IMR-90 (cell line): ENCODE measurements around the gene MAN2A1. TPM values are rescaled to one million over a fixed set of nuclear protein-coding genes. Genes with fewer than 3 reads are reported as not detected.

ENCODE experiments used
- ATAC-seq: fragments of 200-7000 bp; cut with Tn5 transposase; 2 replicates; pipeline ENCODE4 v1.9.1; 2020; ENCODE audit warnings: low read depth, mild to moderate bottlenecking, moderate library complexity
- BruUV-seq: library from RNA; stranded (reverse); fragments of 400-500 nt; replicated peaks from 2 replicates; lab custom pipeline; 2021; lab: Mats Ljungman, UMichigan
- CTCF ChIA-PET: fragments of 300-600 bp; formaldehyde crosslinking; extraction: SDS; loops from one replicate; lab custom pipeline; 2021; ENCODE audit warnings: antibody characterized with exemption; lab: Yijun Ruan, JAX
- POLR2A ChIA-PET: fragments of 300-600 bp; sonication (Branson Sonifier 250); formaldehyde crosslinking; loops from one replicate; lab custom pipeline; 2022; ENCODE audit warnings: antibody characterized with exemption; ENCODE audit not compliant: unreplicated experiment; lab: Charles Lee
- DNase-seq: peaks from one replicate; pipeline ENCODE4 v3.0.0; 2013
- H2AFZ ChIP-seq: replicated peaks from 2 replicates; pipeline ENCODE3; 2013; ENCODE audit warnings: low read length, mild to moderate bottlenecking; ENCODE audit not compliant: poor library complexity
- H2AK5ac ChIP-seq: 2 replicates; pipeline ENCODE4 v1.6.1; 2013; ENCODE audit warnings: low read depth, low read length, inconsistent platforms
- H2AK9ac ChIP-seq: replicated peaks from 2 replicates; pipeline ENCODE3; 2013; ENCODE audit warnings: mild to moderate bottlenecking, low read depth, low read length, moderate library complexity; ENCODE audit not compliant: poor library complexity
- H2BK120ac ChIP-seq: 2 replicates; pipeline ENCODE4 v1.6.1; 2013; ENCODE audit warnings: low read depth, low read length, inconsistent platforms
- H2BK15ac ChIP-seq: 3 replicates; pipeline ENCODE4 v1.6.1; 2013; ENCODE audit warnings: low read depth, low read length, inconsistent platforms
- H2BK20ac ChIP-seq: 2 replicates; pipeline ENCODE4 v1.6.1; 2013; ENCODE audit warnings: low read depth, mild to moderate bottlenecking, inconsistent platforms, low read length, moderate library complexity
- H2BK5ac ChIP-seq: 2 replicates; pipeline ENCODE4 v1.6.1; 2013; ENCODE audit warnings: mild to moderate bottlenecking, low read depth, low read length, inconsistent platforms; ENCODE audit not compliant: poor library complexity, severe bottlenecking
- H3K14ac ChIP-seq: replicated peaks from 2 replicates; pipeline ENCODE4 v1.6.1; 2013; ENCODE audit warnings: low read depth, low read length, inconsistent platforms
- H3K18ac ChIP-seq: 2 replicates; pipeline ENCODE4 v1.6.1; 2013; ENCODE audit warnings: low read depth, low read length, control low read depth
- H3K23ac ChIP-seq: 2 replicates; pipeline ENCODE4 v1.6.1; 2013; ENCODE audit warnings: low read depth, low read length, inconsistent platforms
- H3K27ac ChIP-seq: 2 replicates; pipeline ENCODE4 v1.5.1; 2013; ENCODE audit warnings: mild to moderate bottlenecking, control low read depth, low read length; ENCODE audit not compliant: insufficient read depth
- H3K27me3 ChIP-seq: 2 replicates; pipeline ENCODE4 v1.6.1; 2013; ENCODE audit warnings: low read length; ENCODE audit not compliant: control insufficient read depth, insufficient read depth
- H3K36me3 ChIP-seq: 2 replicates; pipeline ENCODE4 v1.6.1; 2013; ENCODE audit warnings: low read length, mixed read lengths; ENCODE audit not compliant: control insufficient read depth, insufficient read depth
- H3K4ac ChIP-seq: 2 replicates; pipeline ENCODE4 v1.6.1; 2013; ENCODE audit warnings: low read depth, low read length, inconsistent platforms
- H3K4me1 ChIP-seq: 2 replicates; pipeline ENCODE4 v1.6.1; 2013; ENCODE audit warnings: low read length, mixed read lengths; ENCODE audit not compliant: control insufficient read depth, insufficient read depth
- H3K4me2 ChIP-seq: 2 replicates; pipeline ENCODE4 v1.6.1; 2013; ENCODE audit warnings: low read depth, mild to moderate bottlenecking, control low read depth, low read length, moderate library complexity
- H3K4me3 ChIP-seq: 2 replicates; pipeline ENCODE4 v1.5.1; 2013; ENCODE audit warnings: low read depth, mild to moderate bottlenecking, control low read depth, low read length, moderate library complexity; ENCODE audit not compliant: insufficient read depth
- H3K56ac ChIP-seq: 2 replicates; pipeline ENCODE4 v1.6.1; 2013; ENCODE audit warnings: low read length, inconsistent platforms; ENCODE audit not compliant: insufficient read depth; ENCODE audit errors: extremely low read depth
- H3K79me1 ChIP-seq, 2 experiments: 2 replicates each; pipeline ENCODE4 v1.6.1; 2013; ENCODE audit warnings: low read length in 2 of 2, inconsistent platforms in 1 of 2, low read depth in 1 of 2
- H3K9ac ChIP-seq: 2 replicates; pipeline ENCODE4 v1.6.1; 2013; ENCODE audit warnings: low read depth, low read length, control low read depth
- H3K9me1 ChIP-seq: 2 replicates; pipeline ENCODE4 v1.6.1; 2013; ENCODE audit warnings: low read length, inconsistent platforms; ENCODE audit not compliant: insufficient read depth
- H3K9me3 ChIP-seq: 2 replicates; pipeline ENCODE4 v1.6.1; 2013; ENCODE audit warnings: low read length; ENCODE audit not compliant: control insufficient read depth, insufficient read depth
- H4K20me1 ChIP-seq: 2 replicates; pipeline ENCODE4 v1.6.1; 2013; ENCODE audit warnings: low read length, inconsistent platforms; ENCODE audit not compliant: insufficient read depth
- H4K5ac ChIP-seq: 2 replicates; pipeline ENCODE4 v1.6.1; 2013; ENCODE audit warnings: mild to moderate bottlenecking, low read depth, low read length, control low read depth
- H4K8ac ChIP-seq, 2 experiments: 2 replicates each; pipeline ENCODE4 v1.6.1; 2013; ENCODE audit warnings: low read depth in 2 of 2, low read length in 2 of 2, control low read depth in 1 of 2, inconsistent platforms in 1 of 2
- H4K91ac ChIP-seq: 2 replicates; pipeline ENCODE4 v1.6.1; 2013; ENCODE audit warnings: low read depth, low read length, inconsistent platforms; ENCODE audit not compliant: insufficient read depth
- BHLHE40 ChIP-seq: fragments of 150-350 bp; IDR thresholded peaks from 2 replicates; pipeline ENCODE4 v1.6.1; 2016; ENCODE audit warnings: mild to moderate bottlenecking, low read depth, low read length
- CEBPB ChIP-seq: IDR thresholded peaks from 2 replicates; pipeline ENCODE4 v1.6.1; 2012; ENCODE audit warnings: low read depth, low read length, improper control_type of control experiment
- CHD1 ChIP-seq: IDR thresholded peaks from 2 replicates; pipeline ENCODE4 v1.6.1; 2012; ENCODE audit warnings: low read depth, low read length, improper control_type of control experiment
- CTCF ChIP-seq: conservative IDR thresholded peaks from 2 replicates; pipeline ENCODE4 v1.5.1; 2012; ENCODE audit warnings: mild to moderate bottlenecking, low read depth, low read length, improper control_type of control experiment
- ELK1 ChIP-seq: fragments of 150-350 bp; IDR thresholded peaks from 2 replicates; pipeline ENCODE4 v1.6.1; 2016; ENCODE audit warnings: low read depth, mild to moderate bottlenecking, low read length, moderate library complexity, borderline replicate concordance
- FOS ChIP-seq: fragments of 150-350 bp; IDR thresholded peaks from 2 replicates; pipeline ENCODE4 v1.6.1; 2016; ENCODE audit warnings: low read depth, low read length
- MAFK ChIP-seq: IDR thresholded peaks from 2 replicates; pipeline ENCODE4 v1.6.1; 2012; ENCODE audit warnings: low read depth, low read length, improper control_type of control experiment
- MAZ ChIP-seq: IDR thresholded peaks from 2 replicates; pipeline ENCODE4 v1.6.1; 2012; ENCODE audit warnings: low read depth, mild to moderate bottlenecking, low read length, improper control_type of control experiment, moderate library complexity, borderline replicate concordance
- POLR2A ChIP-seq: IDR thresholded peaks from 2 replicates; pipeline ENCODE4 v1.6.1; 2012; ENCODE audit warnings: mild to moderate bottlenecking, low read depth, low read length
- RAD21 ChIP-seq: IDR thresholded peaks from 2 replicates; pipeline ENCODE4 v1.6.1; 2012; ENCODE audit warnings: low read length, improper control_type of control experiment
- RCOR1 ChIP-seq: IDR thresholded peaks from 2 replicates; pipeline ENCODE4 v1.6.1; 2012; ENCODE audit warnings: mild to moderate bottlenecking, low read length, improper control_type of control experiment; ENCODE audit not compliant: insufficient replicate concordance
- SMC3 ChIP-seq: fragments of 150-350 bp; IDR thresholded peaks from 2 replicates; pipeline ENCODE4 v1.6.1; 2016; ENCODE audit warnings: low read depth, mild to moderate bottlenecking, antibody characterized with exemption, low read length, moderate library complexity
- USF2 ChIP-seq: fragments of 150-350 bp; IDR thresholded peaks from 2 replicates; pipeline ENCODE4 v1.6.1; 2017; ENCODE audit warnings: mild to moderate bottlenecking, antibody characterized with exemption, low read length, low read depth
- WGBS, 2 experiments: methylation state at CpG; one replicate each; pipeline versions ENCODE4 v1.1.5 to v1.1.7; 2013; ENCODE audit warnings: missing lambda C conversion rate in 2 of 2; ENCODE audit not compliant: insufficient read length in 1 of 2; ENCODE audit errors: extremely low coverage in 2 of 2; 5-methylcytosine and 5-hydroxymethylcytosine counted together
- dilution Hi-C: fragments of 300-500 bp; cut with HindIII; formaldehyde crosslinking; loops from one replicate; pipeline ENCODE4 v1.14.3; 2018; ENCODE audit warnings: low sequenced_read_pairs; ENCODE audit not compliant: unreplicated experiment
- in situ Hi-C: fragments of 300-500 bp; cut with MboI; formaldehyde crosslinking; loops from 3 replicates; pipeline ENCODE4 v1.14.3; 2019; ENCODE audit warnings: low sequenced_read_pairs, inconsistent platforms, mixed read lengths
- intact Hi-C: fragments of 100-400 bp; cut with micrococcal nuclease; formaldehyde crosslinking; loops from 2 replicates; pipeline ENCODE4 v1.10.0; 2022
- polyA plus RNA-seq, 3 experiments: library from polyadenylated mRNA; depleted of rRNA; stranded (reverse); fragments of >200 nt; gene quantifications; 2 replicates each; pipeline ENCODE4 v1.2.3, GENCODE V29; 2012; ENCODE audit warnings: low replicate concordance in 1 of 3
- total RNA-seq: library from RNA; depleted of rRNA; stranded (reverse); fragments of >200 nt; gene quantifications from 2 replicates; pipeline ENCODE4 v1.2.3, GENCODE V29; 2012

MAN2A1 gene
- total and polyA plus RNA-seq, 2 of the 4 experiments (the other 2 are of a cell fraction) = 16.4 to 29.6 TPM

GRCh38 chr5:109655841-109656240 lies 33.9 kb upstream of the MAN2A1 start:
- Histone ChIP-seq H3K23ac (no peak overlapping the region), H2BK5ac (no peak overlapping the region), H4K8ac (no peak overlapping the region), H3K79me1 (no peaks in the 10 kb centered on the region), H3K27ac (no peak overlapping the region), H3K27me3 (no peaks in the 10 kb centered on the region), H2BK15ac (no peak overlapping the region), H3K4ac (no peak overlapping the region), H3K56ac (no peak overlapping the region), H4K20me1 (no peaks in the 10 kb centered on the region), H2BK120ac (no peak overlapping the region), H3K9me3 (no peaks in the 10 kb centered on the region), H3K4me3 (no peak overlapping the region), H3K9ac (no peak overlapping the region), H2AK5ac (no peak overlapping the region), H2BK20ac (no peak overlapping the region), H2AK9ac (no peak overlapping the region), H3K18ac (no peak overlapping the region), H4K91ac (no peak overlapping the region), H3K9me1 (no peaks in the 10 kb centered on the region; the same call in 1 of the 2 replicates), H3K36me3 (no peaks in the 10 kb centered on the region), H3K14ac (no peak overlapping the region), H2AFZ (no peak overlapping the region), H3K4me1 (no peaks in the 10 kb centered on the region), H3K4me2 (no peak overlapping the region), H4K5ac (no peak overlapping the region)
- TF ChIP-seq CEBPB (no peak), RAD21 (no peak), ELK1 (no peak), MAZ (no peak), MAFK (no peak), BHLHE40 (no peak), USF2 (no peak), RCOR1 (no peak), POLR2A (no peak), CHD1 (no peak), FOS (no peak), CTCF (no peak), SMC3 (no peak)
- ChIA-PET CTCF (no interaction called here), POLR2A (no interaction called here)
- dilution Hi-C loops = no loop called here
- BruUV-seq = no TSS peak
- intact Hi-C loops = loop anchor here (10.0 kb wide), 1 partner anchor 839 kb away; no protein-coding TSS in a partner anchor
- WGBS, 2 experiments = 80% methylated on average over 1 of the region's 2 CpGs; no CpG with 5 or more reads in 1 of the 2 experiments
- DNase-seq (no peak), ATAC-seq (no peak)
- in situ Hi-C loops = no loop called here
